HG03159 (cell line): Measurements from ENCODE around the gene IRAK1.
A peak's percentile ranks its signal among the peaks of the same experiment; 100 is the strongest.

Source experiments
- ATAC-seq: cut with Tn5 transposase; IDR thresholded peaks from one replicate; pipeline ENCODE4 v1.9.1; 2021; ENCODE audit warnings: mild to moderate bottlenecking, moderate library complexity; ENCODE audit not compliant: unreplicated experiment

Gene IRAK1

DNA sequence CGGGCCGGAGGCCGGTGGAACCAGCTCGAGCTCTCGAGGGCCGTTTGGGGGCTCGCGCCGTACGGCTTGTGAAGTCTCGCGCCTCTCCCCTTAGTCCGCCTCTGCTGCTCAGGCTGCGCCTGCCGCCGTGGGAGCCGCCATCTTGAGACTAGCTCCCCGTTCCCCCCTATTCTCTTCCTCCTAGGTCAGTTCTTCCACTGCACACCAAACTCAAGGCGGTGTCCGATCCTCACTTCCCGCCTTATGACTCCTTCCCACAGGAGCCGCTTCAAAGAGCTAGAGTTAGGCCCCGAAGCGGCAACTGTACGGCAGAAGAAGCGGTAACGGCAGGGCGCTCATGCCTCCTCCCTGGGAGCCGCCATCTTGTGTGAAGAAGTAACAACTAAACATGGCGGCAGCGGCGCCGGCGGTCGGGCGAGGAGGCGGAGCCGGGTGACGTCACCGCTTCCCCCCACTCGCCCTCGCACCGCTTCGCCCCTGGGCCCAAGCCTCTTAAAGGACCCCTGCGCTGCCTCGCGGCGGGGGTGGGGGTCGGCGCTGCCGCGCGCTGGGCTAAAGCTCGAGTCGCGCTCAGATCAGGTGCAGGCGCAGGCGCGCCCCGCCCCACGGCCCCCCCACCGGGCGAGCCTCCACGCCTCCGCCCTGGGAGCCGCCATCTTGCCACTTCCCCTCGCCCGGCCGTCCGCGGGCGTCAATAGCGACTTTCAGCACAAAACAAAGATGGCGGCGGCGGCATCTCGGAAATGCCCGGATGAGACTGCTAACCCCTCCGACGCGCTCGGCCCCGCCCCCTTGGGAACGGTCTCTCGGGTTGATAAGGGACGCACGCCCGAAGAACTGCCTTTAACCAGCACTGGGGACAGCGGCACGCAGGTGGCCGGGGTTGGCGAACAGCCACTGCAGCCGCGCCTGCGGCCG lies 48.0 kb downstream of the IRAK1 start, which contains the start of gene HCFC1:
Gene HCFC1, minus strand, starts transcription at position 369 of the 918 bp plus-strand sequence. CDS start 978 bp downstream, outside the sequence.
- ATAC-seq: peak; percentile 43

GRCh38 chrX:153971124-153971449 lies 48.6 kb downstream of the IRAK1 start:
- ATAC-seq: peak; percentile 35

GRCh38 chrX:153970357-153971123 lies 49.2 kb downstream of the IRAK1 start:
- ATAC-seq: peak; percentile 2

DNA sequence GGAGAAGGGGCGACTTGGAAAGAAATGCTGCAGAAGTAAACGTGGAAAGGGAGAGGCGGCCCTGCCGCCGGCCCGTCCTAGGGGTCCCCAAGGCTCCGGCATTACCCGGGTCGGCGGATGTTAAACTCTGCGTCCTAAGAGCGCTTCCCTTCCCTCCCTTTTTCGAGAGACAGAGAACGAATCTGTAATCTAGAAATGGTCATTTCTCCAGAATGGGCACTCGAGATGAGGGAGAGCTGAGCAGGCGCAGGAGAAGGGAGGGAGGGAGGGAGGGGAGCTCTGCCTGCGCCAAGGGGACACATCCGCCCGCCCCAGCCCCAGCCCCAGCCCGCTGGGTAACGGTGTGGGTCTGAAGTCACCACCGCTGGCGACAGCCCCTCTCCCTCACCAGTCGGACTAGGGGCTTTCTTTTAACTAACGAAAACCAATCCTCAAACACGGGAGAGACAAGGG lies 49.8 kb downstream of the IRAK1 start:
- no peak for ATAC-seq

DNA sequence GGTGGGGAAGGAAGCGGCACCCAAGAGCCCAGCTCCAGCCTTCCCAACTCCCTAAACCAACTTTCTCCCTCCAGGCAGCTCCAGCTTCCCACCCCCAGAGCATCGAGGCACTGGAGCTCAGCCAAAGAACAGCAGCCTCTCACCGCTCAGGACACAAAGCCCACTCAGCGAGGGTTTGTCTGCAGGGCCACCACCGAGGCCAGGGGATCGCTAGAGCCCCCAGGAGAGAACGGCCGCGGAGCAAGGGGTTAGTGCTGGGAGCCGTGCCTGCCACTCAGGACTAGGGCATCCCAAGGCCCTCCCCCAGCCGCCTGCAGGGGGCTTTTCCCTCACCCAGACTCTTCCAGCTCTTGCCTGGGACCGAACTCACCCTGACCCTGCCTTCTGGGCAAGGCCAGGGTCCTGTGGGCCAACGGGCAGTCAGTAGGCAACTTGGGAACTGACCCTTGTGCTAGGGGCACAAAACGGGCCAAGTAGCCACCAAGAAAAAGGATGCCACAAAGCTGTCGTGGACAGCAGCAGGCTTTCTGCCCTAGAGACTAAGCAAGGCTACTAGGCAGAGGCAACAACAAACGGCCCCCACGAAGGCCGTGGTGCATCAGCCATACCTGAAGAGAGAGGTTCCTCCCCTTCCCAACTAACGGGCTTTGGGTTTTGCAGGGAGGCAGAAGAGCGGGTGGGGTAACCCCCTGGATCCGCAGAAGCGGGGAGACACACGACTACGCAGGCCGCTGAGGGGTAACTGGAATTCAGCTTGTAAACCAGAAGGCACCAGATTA lies 50.4 kb downstream of the IRAK1 start:
- ATAC-seq: no peak

DNA sequence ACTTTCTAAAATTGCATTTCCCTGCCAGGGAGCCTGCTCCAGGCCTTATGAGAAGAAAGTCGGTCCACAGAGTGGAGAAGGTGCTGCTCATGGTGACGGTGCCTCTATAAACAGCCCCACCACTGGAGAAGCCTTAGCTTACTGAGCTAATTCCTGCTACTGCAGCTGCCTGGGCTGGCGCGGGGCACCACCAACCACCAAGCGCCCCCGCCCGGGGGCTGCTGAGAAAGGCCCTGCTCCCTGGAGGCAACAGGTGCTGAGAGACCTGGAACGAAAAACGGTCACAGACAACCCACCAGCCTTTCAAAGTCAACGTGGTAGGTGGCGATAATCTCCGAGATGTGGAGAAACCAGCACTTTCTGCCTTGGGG lies 51.0 kb downstream of the IRAK1 start:
- no peak for ATAC-seq

- ATAC-seq: no peak
These were observed 51.4 kb downstream of the IRAK1 start for GRCh38 chrX:153968255-153968654.

- ATAC-seq: no peak
These were observed 52.0 kb downstream of the IRAK1 start for GRCh38 chrX:153967536-153968224.

GRCh38 chrX:153966841-153967535 lies 52.7 kb downstream of the IRAK1 start:
- ATAC-seq: no peak

DNA sequence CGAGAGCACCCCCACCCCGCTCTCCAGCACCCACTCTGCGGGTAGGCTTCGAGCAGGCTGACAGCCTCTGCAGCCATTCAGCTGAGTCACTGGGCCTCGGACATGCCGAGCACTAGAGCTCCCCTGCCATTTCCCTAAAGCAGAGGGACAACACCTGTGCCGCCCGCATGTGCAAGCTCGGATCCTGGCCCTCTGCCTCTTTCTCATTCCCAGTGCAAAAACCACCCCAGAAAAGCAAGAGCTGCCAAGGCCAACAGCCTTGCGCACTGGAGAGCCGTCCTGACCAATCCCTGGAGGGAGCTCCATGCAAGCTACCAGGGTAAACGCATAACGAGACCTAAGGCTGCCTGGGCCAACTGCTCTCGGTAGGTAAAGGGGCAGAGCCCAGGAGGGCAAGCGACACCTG lies 53.4 kb downstream of the IRAK1 start:
- no peak for ATAC-seq

DNA sequence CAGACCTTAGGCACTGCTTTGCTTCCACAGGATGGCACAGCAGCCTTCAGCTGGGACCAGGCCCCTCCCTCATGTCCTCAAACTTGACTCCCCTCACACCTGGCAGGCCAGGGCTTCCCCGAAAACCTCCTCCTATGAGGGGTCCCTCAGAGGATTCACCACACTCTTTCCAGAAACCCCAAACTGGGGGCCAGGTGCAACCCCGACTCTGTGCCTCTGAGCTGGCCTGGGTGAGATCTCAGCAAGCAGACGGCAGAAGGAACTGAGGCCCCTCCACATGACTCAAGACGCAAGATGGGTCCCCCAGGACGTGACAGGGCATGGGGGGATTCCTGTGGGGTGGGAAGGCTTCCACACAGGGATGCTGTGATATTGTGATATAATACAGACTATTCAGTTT lies 54.3 kb downstream of the IRAK1 start:
- ATAC-seq: no peak

DNA sequence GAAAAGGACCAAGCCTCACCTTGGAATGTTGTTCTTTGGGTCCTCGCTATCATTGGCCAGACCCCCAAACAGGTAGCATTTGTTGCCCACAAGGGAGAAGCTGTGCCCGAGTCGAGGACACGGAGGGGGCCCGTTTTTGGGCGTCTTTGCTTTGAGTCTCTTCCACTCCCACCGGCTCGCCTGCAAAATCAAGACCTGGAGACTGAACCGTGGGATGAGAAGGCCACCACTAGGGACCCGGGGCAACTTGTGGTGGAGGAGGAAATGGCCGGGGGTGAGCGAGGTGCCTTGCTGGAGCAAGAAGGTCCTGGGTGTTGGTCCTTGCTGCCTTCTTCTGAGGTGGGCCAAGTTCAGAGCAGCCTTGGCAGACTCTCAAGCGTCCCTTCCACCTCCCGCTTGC lies 55.6 kb downstream of the IRAK1 start:
- no peak for ATAC-seq

- no peak for ATAC-seq
These were observed 56.2 kb downstream of the IRAK1 start for GRCh38 chrX:153963546-153963945.

DNA sequence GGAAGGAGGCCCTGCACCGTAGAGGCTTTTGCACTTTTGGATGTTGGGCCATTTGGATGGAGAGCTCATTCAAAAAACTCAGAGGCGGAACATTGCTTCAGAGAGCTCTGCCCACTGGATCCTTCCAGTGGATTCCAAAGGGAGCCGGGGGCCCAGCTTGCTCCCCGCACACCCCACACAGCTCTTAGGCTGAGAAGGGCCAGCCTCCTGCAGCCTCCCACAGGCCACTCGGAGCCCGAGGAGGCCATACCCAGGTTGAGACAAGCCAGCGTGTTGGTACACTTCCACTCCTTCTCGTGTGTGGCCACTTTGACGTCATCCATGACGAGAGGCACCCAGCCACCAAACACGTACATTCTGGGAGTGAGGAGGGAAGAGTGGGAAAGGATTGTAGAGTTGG lies 58.4 kb downstream of the IRAK1 start:
- ATAC-seq: no peak

GRCh38 chrX:153960786-153961185 lies 58.9 kb downstream of the IRAK1 start:
- ATAC-seq: no peak
